Adipose tissue (tissue), 3 donors: ENCODE data around the gene DDI1. TPM values are rescaled to one million over a fixed set of nuclear protein-coding genes. Genes with fewer than 3 reads are reported as not detected.

Source experiments
- H3K27ac ChIP-seq: one replicate; pipeline ENCODE4 v1.5.1; 2013; ENCODE audit warnings: low read depth, low read length
- WGBS, 3 donors: extraction: QIAGEN DNeasy Blood & Tissue Kit; methylation state at CpG; one replicate each; pipeline ENCODE4 v1.1.7; 2013; 5-methylcytosine and 5-hydroxymethylcytosine counted together
- polyA plus RNA-seq, 3 donors: library from polyadenylated mRNA; stranded (reverse); fragments of 200-250 nt; gene quantifications; one replicate each; pipeline ENCODE4 v1.2.3, GENCODE V29; 2013
- donor health status: healthy with polysubstance abuse.
- donor health status: Bipolar disorder and iron deficiency.
- donor health status: healthy.

Gene DDI1
- polyA plus RNA-seq, 3 donors = not detected

DNA sequence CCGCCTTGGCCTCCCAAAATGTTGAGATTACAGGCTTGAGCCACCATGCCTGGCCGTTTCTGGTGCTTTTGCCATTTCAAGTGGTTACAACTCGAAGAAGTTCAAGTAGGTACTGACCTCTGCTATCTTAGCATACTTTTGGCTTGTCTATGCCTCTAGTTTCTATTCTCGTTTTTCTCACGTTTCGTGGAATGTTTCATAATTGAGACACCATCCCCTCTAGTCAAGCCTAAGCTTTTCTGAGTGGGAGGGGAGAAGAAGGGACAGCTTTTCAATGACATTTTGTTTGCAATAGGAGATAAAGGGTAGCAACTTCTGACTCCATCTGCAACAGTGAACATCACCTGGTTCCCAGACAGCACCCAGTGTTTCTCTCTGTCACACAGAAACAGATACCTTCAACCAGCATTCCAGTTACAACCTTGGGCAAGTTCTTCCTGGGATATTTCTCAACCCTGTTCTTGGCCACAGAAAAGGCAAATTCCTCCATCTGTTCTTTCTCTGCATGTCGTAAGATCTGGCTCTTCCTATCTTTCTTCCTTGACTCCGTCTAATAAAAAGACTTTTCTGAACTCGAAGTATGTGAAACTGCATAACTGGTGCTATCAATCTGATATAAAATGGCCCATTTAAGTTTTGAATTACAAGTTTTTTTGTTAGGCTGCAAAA lies 25.5 kb downstream of the DDI1 start:
- 50 to 84% (median 50%) methylated on average over 9 of the region's 9 CpGs for WGBS, 3 donors
- H3K27ac ChIP-seq = no peak overlapping the region

- H3K27ac ChIP-seq = no peak overlapping the region
- WGBS, 3 donors = 49 to 90% (median 61%) methylated on average over 5 of the region's 5 CpGs
Observed at GRCh38 chr11:104064034-104064630, 27.7 kb downstream of the DDI1 start.

DNA sequence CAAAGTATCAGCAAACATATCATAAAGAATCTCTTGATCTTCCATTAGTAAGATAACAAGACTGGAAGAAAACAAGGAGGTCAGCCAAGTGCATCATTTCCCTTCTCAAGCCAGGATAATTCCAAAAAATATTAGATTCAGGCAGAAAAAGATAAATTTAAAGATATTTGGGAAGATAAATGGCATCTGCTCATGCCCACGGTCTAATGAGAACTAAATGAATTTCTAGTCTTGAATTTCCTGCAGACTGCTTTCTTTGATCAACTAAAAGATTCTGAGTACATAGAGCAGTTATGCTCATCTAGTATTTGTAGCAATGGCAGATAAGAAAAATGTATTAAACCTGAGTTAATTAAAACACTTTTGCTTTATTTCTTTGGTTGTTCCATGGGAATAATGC lies 31.1 kb downstream of the DDI1 start:
- WGBS, 3 donors = 44 to 69% (median 51%) methylated on average over 1 of the region's 1 CpG
- no peak overlapping the region for H3K27ac ChIP-seq

DNA sequence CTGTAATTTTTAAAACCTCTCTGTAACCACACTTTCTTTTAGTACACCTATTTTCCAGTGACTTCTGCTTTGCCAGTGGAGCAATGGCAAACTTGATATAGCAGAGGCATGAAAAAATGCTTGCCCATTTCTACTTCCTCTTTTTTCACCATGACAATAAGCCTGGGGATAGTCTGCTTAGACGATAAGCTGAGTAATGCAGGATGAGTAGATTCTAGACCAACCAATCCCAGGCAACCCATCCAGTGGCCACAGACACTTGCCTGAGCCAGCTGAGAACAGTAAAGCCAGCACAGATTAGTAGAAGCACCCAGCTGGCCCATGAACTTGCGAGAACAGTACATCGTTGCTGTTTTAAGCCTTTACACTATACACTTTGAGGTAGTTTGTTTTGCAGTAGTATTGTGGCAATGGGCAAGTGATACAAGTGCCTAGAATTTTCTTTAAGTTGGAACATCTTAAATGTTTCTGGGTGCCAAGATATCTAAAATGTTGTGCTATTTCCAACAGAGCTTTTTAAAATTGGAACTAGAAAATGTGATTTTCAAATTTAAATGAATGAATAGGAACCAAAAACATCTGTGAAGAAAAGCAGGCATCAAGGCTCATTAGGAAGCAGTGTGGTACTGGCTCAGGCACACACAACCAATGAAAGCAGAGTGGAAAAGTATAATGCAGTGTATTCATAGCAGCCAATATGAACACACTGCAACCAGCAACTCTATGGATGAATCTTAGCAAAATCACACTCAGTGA lies 37.7 kb downstream of the DDI1 start:
- no peak overlapping the region for H3K27ac ChIP-seq

DNA sequence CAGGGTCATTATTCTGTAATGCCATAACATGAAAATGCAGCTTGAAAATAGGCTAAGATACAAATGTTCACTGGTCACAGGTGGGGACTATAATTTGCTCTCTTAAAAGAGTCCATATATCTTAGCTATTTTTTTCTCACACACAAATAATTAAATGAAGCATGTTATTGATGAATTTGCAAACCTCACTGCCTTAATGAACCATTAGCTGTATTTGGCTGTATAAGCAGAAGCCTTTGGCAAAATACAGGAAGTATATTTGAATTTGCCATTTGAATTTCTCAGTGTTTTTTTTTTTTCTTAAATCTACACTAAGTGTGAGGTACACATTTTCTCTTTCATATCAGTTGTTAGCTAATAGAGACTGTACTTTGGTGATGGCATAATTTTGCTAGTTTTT lies 38.7 kb downstream of the DDI1 start:
- H3K27ac ChIP-seq = no peak overlapping the region

More for the DNA sequence above, 37.7 kb downstream of the DDI1 start:
- 51 to 74% (median 59%) methylated on average over 3 of the region's 3 CpGs for WGBS, 3 donors

GRCh38 chr11:104075706-104076105 lies 39.3 kb downstream of the DDI1 start:
- no peak overlapping the region for H3K27ac ChIP-seq
- WGBS, 3 donors = 63 to 88% (median 74%) methylated on average over 4 of the region's 4 CpGs

- WGBS, 3 donors = 70 to 91% (median 87%) methylated on average over 2 of the region's 2 CpGs
- no peak overlapping the region for H3K27ac ChIP-seq
Observed at GRCh38 chr11:104076455-104076854, 40.0 kb downstream of the DDI1 start.

GRCh38 chr11:104078245-104078644 lies 41.8 kb downstream of the DDI1 start:
- no peak overlapping the region for H3K27ac ChIP-seq
- 46 to 79% (median 63%) methylated on average over 4 of the region's 4 CpGs for WGBS, 3 donors

DNA sequence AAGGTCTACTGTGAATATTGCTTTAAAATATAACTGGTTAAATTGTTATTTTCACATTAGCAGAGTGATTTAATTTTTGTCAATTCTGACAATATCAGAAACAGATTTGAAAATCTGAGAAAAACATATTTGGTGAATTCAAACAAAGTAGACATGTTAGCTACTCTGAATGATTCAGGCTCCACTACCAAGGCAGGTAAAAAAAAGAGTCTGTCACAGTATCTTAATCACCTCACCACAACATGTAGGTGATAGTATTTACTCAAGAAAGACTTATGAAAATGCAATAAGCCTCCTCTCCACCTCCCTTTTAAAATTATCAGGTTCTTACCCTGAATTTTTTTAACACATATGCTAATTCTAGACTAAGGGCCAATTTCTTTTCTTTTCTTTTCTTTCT lies 42.6 kb downstream of the DDI1 start:
- H3K27ac ChIP-seq = no peak overlapping the region

GRCh38 chr11:104086621-104087020 lies 50.2 kb downstream of the DDI1 start:
- 49 to 57% (median 53%) methylated on average over 5 of the region's 5 CpGs for whole genome bisulfite sequencing, 3 donors
- no peak overlapping the region for H3K27ac ChIP-seq

Other genes with a start within 250 kb of the DDI1 start
- gene PDGFD, start 127.5 kb downstream of the DDI1 start, polyA plus RNA-seq = 10 to 100 TPM in 1 of 3 donors, 1 to 10 TPM in 2; 7.7 to 15.7 (median 9.1) TPM